HG02970 (cell line): ENCODE data around the gene RABGAP1L.
"Not testable (repeated sequence)": the region's sequence is repeated elsewhere in the genome, so short reads cannot be mapped to it uniquely, and the experiment has no call there.

Source experiments
- ATAC-seq: cut with Tn5 transposase; IDR thresholded peaks from one replicate; pipeline ENCODE4 v1.9.1; 2021; ENCODE audit warnings: mild to moderate bottlenecking, moderate library complexity, moderate number of reproducible peaks; ENCODE audit not compliant: unreplicated experiment, low FRiP score

RABGAP1L gene

GRCh38 chr1:175040324-175040879, 881.1 kb downstream of the RABGAP1L start:
- ATAC-seq, result no peak

- no peak for ATAC-seq
These were observed 883.3 kb downstream of the RABGAP1L start for GRCh38 chr1:175042650-175043049.

GRCh38 chr1:175043824-175044223, 884.5 kb downstream of the RABGAP1L start:
- ATAC-seq, result no peak

GRCh38 chr1:175044591-175044990, 885.3 kb downstream of the RABGAP1L start:
- not testable (repeated sequence) for ATAC-seq
